ENCODE results near the gene HOXA3.

DNA sequence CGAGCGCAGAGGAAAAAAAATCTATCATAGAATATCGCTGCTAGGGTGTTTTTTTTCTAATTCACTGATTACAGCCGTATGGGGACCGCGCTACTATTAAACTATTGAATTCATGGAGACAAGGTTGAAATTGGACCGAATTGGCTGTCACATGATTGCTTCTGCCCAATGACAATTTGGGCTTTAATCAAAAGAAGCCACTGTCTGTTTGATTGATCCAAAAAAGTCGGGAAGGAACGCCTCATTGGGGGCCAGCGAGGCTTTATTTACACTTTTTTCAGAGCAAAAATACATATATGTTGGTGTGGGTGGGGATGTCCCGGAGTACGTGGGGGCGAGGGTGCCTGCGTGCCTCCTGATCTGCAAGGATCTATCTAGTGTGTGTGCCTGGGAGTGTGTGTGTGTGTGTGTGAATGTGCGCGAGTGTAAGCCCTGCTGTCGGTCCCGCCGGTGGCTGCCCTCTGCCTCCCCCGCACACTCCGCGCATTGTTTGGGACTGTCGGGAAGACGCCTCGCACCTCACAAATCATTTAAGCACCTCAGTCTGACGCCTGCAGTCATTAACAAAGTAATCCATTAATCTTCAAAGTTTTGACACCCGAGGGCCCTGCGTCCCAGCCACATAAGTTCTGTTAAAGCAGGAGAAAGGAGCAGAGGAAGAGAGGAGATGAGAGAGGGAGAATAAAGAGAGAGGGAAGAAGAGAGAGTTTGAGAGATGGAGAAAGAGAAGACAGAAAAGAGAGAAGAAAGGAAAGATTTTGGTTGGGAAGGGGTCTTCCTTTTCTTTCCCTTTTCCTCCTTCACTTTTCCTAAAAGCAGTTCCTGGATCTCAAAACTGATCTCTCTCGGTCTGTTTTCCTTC is 49.6 kb downstream of the HOXA3 start, which contains the start of gene HOXA2:
- TF ChIP-seq POLR2A (IDR thresholded peaks at IDR 0.05) (peak; percentile 1), CTCF (IDR thresholded peaks at IDR 0.05) (no peak), POLR2AphosphoS5 (IDR thresholded peaks at IDR 0.05) (peak in 2 of 3 donors; percentile 13 to 16)

All from breast epithelium (tissue), 3 donors.